HG03159 (cell line): ENCODE data around the gene ZNF622.

Source experiments
- ATAC-seq: cut with Tn5 transposase; IDR thresholded peaks from one replicate; pipeline ENCODE4 v1.9.1; 2021; ENCODE audit warnings: mild to moderate bottlenecking, moderate library complexity; ENCODE audit not compliant: unreplicated experiment

The ZNF622 gene, protein sequence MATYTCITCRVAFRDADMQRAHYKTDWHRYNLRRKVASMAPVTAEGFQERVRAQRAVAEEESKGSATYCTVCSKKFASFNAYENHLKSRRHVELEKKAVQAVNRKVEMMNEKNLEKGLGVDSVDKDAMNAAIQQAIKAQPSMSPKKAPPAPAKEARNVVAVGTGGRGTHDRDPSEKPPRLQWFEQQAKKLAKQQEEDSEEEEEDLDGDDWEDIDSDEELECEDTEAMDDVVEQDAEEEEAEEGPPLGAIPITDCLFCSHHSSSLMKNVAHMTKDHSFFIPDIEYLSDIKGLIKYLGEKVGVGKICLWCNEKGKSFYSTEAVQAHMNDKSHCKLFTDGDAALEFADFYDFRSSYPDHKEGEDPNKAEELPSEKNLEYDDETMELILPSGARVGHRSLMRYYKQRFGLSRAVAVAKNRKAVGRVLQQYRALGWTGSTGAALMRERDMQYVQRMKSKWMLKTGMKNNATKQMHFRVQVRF

DNA sequence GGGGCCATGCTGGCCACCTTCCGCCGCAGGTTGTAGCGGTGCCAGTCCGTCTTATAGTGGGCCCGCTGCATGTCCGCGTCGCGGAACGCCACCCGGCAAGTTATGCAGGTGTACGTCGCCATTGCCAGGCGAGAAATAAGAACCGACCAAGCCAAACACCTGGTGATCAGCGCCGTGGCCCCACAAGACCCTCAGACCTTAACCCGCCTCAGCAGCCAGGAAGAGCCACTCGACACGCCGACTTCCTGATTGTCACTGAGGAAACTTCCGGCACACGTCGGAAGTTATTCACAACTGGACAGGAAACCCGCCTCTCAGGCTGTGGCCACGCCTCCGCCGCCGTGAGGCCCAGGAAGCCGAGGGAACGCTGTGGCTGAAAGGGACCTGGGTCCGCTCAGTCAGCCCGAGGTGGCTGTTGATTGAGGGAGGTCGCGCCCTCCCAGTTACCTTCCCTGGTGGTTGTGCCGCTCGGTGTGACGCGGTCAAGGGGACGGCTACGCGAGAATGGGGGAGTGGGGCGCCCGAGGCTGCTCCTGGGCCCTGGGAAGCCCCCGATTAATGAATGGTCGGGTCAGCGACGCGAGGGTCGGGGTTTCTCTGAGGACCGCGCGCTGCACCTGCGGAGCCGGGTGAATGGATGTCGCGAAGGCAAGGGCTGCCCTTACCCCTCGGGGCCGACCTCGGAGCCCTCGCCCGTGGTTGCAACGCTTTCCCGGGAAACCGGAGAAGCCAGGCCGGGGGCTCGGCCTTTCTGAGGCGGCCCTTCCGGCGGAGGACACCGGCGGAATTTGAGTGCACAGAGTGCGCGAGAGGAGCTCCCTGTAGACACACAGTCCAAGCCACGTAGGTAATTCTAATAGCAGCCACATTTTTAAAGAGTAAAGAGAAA, at the start of gene ZNF622:
TSS of gene ZNF622 (minus strand) at position 257 of the 889 bp plus-strand sequence. CDS start at position 122, 135 bp downstream.
- peak; percentile 79 for ATAC-seq

DNA sequence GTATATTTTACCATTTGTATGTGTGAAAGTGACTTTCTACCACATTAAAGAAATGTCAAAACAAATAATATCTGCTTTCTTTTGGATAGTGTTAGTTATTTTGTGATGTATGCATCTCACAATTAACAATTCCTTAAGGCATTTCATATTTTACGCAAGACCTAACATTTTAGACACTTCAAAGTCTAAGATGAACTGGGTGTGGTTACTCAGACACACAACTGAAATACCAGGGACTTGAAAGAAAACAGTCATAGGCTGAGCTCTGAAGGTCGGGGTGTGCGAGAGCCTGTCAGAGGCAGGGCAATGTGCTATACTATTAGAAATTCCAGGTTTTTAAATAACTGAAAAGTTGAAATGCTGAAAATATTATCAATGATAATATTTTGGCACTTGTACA, 44.5 kb upstream of the ZNF622 start:
- ATAC-seq: no peak

DNA sequence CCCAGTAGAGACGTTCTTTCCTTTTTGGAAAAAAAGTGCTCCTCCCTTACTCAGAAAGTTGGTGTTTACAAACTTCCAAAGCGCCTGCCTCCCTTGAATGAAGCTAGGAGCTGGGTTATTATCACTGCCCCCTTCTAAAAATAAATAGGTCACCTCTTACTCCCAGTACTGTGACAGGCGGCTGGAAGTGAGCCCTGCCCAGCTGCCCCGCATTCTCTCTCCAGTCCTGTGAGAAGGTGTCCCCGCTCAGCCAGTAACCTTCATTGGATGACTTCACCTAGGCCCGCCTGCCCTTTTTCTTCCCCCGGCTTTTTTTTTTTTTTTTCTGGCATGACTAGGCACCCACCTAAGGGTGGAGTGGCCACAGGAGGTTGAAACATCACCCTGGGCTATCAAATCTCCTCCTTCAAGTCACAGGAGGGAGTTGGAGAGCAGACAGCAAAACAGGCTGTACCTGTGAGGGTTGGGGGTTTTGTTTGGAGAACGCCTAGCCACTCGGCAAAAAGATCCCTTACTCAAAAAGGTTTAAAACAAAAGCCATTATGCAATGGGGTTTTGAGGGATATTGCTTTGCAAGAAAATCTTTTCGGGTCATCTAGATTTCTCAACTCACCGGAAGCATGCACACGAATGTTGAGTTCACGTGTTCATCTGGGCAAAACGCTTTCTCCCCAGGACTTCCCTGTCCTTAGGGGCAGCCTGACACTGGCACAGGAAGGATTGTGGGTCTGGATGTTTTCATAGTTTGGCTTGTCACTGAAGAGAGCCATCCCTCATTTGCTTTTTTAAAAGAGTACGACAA, 43.3 kb upstream of the ZNF622 start:
- no peak for ATAC-seq

DNA sequence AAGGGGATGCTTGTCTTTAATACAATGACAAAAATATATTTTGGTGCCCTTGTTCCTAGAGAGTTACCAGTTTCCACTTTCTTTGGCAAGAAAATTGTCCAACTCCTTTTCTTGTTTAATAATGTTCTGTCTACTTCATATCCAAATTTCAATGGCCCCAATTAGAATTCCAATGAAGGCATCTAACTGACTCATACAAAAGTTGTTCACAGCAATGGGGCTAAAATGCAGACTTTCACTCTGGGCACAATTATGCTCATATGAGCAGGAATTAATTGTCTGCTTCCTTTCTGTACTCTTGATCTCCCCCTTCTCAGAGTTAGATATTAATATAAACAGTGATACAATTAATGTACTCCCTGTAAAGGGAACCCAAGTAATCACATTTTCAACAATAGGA, 42.1 kb upstream of the ZNF622 start:
- ATAC-seq: no peak

DNA sequence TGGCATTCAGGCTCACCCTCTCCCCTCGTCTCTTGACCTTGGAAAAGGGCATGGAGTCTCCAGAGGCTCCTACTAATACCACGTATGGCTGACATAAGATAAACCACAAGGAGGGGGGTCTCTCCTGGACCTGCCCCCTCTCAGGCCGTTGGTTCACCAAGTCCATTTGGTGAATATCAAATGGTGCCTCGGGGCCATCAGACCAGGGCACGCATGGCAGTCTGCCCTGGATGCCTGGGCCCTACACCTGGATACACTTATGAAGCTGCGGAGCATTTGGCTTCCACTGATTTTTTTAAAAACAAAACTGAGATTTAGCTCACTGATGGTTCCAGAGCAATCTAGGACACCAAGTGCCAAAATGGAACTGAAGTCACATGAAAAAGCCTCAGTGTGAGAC, 40.3 kb upstream of the ZNF622 start:
- no peak for ATAC-seq

DNA sequence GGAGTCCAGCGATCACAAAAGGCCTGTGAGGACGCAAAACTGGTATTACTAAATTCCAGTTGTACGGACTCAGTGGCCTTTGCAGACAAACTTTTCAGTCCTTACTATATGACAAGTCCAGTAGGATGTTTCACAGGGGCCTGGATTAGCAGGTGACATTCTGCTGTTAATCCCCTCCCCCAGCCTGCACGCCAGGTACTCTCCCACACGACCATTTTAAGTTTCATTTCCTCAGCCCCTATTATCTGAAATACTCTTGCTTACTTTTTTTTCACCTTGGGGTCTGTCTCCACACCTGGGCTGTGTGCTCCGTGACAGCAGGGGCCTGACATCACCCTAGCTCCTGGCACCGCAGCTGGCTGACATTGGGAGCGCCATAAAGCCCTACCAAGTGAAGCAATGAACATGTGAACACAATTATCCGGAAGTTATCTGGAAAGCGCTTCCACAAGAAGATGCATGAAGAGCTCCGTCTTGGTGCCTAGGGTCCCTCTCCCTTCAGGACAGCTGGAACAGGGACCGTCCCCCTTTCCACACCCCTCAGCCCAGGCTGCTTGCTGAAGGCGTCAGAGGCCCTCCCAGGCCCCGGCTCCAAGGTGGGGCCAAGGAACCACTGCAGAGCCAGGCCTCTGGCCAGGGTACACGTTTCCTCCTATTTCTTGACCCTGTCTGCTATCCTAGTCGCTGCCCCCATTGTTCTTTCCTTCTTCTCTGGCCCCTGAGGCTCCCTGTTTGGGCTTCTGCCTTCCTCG, 39.7 kb upstream of the ZNF622 start:
- no peak for ATAC-seq

DNA sequence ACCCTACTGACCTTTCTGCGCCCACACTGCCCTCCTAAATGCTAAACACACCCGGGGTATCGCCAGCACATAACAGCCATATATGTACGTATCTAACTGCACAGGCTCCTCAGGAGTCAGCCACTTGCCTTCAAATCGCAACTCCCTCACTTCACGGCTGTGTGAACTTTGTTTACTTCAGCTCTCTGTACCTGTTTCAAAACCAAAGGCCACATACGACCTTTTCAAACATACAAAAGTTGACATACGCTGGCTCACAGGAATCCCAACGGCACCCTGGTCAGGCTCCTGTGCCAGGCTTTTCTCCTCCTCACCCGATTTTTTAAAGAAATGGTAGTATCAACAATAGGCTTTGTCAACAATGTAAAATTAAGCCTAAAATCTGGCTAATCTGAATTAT, 39.0 kb upstream of the ZNF622 start:
- ATAC-seq: no peak

DNA sequence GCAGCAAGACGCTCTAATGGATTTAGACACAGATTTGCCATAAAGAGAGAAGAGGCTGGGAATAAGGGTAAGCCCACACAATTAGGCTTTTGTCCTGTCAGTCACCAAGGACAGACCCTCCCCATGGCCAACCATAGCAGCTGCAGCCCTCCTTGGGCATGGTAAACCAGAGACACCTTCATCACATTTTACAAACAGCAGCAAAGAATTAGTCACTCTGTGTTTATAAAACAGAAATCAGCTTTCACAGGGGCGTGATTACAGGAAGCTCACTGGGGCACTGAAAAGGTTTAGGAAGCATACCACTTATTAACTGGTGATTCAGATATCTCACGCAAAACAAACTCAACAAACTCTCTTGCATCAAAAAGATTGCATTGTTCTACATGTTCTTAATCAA, 37.3 kb upstream of the ZNF622 start:
- ATAC-seq: no peak

DNA sequence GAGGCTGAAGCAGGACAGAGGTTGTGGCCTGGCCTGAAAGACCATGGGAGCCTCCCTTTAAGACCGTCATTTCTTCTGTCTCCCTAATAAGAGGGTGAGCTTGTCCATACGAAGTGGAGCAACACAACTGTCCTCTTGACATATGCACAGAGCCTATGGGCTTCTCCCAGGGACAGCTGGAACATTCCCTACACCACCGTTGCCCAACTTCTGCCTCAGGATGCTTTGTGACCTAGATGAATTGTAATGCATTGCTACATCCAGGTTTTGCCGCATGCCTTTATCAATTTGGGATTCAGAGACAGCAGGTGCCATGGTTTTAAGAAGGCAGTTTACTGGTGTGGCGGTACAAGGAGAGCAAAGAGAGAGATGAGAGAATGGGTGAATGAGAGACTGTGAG, 34.4 kb upstream of the ZNF622 start:
- ATAC-seq: no peak

DNA sequence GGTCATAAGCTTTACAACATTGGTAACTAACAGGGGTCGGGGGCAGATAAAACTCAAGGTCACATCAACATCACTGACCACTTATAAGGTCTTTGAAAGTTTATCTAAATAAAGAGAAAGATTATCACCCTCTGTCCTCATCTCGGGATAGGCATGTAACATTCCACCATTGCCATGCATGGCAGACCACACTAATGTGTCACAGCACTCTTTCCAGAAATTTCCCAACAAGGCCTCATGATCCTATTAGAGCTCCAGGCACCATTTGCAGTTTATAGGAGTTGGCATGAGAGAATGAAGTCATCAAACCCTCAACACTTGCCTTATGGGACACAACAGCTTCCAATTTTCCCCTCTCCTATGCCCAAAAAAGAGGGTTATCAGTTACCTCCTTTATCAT, 31.9 kb upstream of the ZNF622 start:
- no peak for ATAC-seq

DNA sequence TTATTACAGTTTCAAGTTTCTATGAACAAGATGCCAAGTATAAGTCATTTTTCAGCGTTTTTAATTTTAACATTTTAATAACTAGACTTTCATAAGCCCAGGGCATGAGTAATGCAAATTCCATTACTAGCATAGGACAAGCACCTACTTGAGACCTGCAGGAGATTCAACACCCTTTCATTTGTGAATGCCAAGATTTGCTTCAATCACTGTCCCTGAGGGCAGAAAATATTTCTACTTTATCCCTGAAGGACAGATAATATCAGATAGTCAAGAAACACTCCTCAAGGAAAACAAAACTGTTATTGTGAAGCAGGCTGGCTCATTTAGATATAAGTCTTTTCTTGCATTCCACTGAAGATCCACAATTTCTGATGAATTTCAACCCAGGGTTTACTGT, 27.7 kb upstream of the ZNF622 start:
- no peak for ATAC-seq

DNA sequence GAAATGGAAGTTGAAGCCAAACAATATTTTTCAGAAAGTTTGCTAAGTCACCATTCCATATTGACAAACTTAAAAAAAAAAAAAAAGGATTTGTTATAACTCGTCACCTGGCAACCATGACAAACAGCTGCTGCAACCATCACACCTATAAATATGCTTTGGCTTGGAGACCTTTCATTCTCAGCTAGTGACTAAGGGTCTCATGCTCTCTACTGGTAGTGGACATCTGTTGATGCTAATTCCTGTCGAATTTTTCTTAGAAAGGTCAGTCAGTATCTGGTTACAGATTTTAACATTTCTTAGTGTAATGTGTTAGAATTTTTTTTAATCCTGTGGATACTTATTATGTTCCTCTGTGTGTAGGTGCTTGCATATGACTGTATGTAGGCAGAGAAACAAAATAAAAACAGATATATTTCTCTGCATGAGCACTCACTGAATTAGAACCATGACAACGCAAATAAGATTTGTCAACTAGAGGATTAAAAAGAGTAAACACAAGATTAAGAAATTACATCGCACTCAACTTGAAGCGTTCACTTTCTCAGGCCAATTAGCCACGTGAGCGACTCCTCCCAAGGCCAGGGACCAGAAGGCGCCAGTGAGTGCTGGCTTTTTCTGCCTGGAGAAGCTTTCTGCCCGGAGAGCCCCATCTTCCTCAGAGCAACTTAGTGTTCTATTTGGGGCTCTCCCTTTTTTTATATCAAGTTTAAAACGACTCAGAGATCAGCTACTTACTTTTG, 27.0 kb upstream of the ZNF622 start:
- no peak for ATAC-seq

DNA sequence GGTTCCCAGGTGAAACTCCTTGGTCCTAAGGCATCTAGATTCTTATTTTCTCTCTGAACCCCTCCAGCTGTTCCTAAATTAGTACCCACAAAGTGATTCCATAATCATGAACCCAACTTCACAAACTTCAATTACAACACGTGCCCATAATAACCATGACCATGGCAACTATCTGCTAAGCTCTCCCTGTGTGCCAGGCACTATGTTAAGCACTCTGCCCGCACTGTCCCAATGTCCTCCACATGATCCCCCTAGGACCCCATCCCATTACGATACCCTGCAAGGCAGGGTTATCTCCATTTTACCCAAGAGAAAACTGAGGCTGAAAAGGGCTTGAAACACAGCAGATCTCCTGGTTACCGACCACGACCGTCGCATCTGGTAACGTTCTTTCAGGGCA, 25.3 kb upstream of the ZNF622 start:
- ATAC-seq: no peak

DNA sequence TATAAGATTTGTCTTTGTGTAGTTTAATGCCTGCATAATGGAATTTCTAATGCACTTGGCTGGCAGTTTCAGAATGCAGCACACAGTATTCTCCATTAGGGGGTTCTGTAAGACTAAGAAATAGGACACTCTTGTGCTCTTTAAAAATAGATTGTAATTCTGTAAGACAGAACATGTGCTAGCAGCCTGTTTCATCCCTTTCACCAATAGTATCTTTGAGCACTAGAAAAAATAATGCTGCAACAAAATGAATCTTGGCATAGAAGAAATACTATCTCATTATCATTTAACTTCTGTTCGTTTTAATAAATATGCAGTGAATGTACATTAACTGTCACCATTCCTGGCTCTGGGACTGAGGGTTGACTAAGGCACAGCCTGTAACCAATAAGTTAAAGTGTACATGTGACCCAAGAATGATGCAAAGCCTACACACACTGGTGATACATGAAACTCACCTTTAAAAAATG, 23.8 kb upstream of the ZNF622 start:
- ATAC-seq: peak; percentile 76

DNA sequence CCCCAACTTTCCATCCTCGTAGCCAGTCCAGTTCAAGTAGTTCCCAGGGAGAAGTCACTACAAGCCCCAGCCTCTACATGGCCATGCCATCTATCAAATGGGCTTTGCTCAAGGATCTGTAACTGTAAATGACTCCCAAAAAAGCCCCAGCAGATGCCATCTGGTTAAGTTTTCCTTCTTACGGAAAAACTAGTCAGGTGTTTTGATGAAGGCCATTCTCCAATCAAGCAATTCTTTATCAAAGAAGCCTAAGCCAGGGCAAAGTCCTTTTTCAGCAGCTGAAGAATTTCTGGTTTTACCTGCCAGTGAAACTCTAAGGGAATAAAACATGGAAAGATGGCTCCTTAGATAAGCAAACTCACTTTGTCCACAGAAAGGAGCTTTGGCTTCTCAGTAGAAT, 21.9 kb upstream of the ZNF622 start:
- ATAC-seq: no peak

DNA sequence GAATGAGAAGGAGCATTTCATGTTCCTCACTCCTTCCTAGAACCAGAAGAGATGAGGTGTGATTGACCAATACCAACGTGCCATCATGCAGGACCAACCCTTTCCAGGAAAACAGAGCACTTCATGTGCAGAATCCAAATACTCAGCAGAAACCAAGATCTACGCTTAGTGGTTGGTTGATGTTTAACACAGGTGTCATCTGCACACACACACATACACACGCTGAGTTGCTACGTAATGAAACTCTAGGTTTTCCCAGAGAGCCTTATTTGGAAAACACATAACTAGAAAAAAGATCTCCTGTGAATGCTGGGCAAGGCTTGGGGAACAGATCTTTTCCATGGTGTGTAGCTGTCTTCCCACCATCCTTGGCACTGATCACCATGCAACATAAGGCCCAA, 21.1 kb upstream of the ZNF622 start:
- ATAC-seq: no peak

DNA sequence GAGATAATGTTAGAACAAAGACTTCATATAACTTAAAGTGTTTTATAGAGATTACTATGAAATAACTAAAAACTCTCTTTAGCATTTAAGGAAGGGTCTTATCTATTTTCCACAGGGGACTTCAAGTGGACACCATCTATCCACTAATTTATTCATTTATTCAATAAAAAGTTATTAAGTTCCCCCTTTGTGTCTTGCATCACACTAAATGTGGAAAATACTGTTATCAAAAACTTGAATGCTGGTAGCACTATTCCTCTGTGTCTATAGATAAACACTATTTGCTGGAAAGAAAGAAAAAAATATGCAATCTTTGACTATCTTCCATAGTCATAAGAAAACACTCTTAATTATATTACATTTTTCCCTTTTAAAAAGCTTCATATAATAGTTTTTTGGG, 20.1 kb upstream of the ZNF622 start:
- no peak for ATAC-seq

DNA sequence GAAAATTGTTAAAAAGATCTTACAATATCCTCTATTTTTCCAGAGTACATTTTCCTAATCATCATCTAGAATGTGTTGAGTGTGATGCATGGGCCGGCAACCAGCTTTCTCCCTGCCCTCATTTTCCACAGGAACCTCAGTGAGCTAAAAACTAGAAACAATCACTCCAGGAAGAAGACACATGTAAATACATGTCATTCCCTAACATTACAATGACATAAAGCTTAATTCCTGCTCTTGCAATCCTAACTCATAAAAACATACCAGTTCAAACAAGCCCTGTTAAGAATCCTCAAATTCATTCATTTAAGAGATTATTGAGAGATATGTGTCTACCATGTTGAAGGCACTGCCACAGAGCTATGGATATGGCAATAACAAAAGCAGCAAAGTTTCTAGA, 18.5 kb upstream of the ZNF622 start:
- ATAC-seq: no peak

DNA sequence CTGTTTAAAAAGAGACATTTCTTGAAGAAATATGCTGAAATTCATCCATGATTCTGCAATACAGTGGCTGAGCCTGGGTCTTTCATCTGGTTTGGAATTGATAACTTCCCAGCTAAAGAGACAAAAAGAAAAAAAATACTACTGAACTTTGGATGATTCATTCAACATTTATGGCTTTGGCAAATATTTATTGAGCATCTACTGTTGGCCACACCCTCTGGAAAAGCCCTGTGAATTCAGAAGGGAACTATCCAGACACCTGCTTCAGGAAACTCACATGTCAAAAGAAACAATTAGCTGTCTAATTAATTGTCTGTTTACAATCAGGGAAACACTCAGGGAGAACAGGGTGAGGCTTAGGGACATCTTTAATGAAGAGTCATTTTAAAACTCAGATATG, 17.8 kb upstream of the ZNF622 start:
- ATAC-seq: no peak

DNA sequence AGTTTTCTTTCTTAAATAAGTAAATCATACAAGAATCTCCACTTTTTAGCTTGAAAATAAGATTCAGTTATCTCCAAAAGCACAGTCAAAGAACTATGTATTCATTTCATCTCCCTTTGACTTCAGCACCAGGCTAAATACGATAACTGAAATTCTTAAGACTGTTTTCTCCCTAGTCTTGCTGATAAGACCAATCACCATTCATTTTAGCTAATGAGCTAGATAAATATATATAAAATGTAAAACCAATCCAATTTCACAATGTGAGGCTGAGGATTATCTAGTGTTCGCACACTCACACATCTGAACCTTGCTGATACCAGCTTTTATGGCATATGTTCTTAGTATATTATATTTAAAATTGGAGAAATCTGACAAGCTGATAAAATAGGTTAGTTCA, 17.3 kb upstream of the ZNF622 start:
- ATAC-seq: no peak
